ENCODE results near the gene DSCAML1. TPM values are rescaled to one million over a fixed set of nuclear protein-coding genes. Genes with fewer than 3 reads are reported as not detected.

The DSCAML1 gene
- total RNA-seq, 2 donors from 2014 or later, result 0.67 to 1.3 TPM

DNA sequence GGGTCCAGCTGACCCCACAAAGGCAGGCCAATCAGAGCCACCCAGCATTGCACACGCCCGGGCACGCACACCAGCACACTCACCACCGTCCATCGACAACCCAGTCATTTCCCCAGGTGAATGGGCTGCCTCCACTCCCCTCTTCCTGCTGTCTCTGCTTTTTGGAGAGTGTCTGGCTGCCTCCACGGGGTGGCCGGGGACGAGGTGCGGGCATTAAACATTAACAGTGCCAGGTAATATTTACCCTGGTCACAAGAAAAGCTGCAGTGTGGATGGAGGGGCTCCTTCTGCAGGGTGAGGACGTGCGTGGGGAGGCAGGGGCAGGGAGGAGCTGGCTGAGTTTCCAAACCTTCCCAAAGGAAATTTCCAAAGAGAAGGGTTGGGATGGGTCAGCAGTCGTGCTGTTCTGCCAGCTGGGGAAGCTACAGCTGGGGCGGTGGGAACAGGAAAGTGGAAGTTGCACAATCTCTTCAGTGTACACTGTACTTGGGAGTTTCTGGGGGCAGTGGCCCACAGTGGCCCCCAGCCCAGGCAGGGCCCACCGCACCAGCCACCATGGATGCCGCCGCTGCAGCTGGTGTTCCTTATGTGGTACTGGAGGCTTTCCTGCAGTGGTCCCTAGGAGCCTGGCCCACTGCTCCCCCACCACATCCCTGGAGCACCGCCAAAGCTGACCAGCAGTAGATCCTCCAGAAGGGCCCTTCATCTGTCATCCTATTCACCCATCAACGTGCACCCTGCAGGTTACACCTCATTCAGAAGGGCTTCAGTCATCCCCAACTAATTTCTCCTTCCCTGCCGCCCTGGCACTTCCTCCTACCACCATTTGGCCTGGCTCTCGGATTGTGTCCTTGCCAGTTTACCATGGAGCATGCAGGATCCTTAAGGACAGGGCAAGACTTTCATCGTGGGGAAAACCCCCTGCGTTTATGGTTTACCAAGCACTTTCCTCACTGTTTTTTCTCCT lies 27.8 kb upstream of the DSCAML1 start, which contains the start of gene FXYD2:
TSS of gene FXYD2 (minus strand) at position 174 of the 967 bp plus-strand sequence. CDS start at position 108, 66 bp downstream.
- H3K36me3 ChIP-seq, result no peaks in the 10 kb centered on the region
- no peaks in the 10 kb centered on the region for H3K9me3 ChIP-seq
- H3K27me3 ChIP-seq, result no peaks in the 10 kb centered on the region
- H3K4me3 ChIP-seq, result no peak within 1 kb of the TSS
- TF ChIP-seq, protein P1, sequence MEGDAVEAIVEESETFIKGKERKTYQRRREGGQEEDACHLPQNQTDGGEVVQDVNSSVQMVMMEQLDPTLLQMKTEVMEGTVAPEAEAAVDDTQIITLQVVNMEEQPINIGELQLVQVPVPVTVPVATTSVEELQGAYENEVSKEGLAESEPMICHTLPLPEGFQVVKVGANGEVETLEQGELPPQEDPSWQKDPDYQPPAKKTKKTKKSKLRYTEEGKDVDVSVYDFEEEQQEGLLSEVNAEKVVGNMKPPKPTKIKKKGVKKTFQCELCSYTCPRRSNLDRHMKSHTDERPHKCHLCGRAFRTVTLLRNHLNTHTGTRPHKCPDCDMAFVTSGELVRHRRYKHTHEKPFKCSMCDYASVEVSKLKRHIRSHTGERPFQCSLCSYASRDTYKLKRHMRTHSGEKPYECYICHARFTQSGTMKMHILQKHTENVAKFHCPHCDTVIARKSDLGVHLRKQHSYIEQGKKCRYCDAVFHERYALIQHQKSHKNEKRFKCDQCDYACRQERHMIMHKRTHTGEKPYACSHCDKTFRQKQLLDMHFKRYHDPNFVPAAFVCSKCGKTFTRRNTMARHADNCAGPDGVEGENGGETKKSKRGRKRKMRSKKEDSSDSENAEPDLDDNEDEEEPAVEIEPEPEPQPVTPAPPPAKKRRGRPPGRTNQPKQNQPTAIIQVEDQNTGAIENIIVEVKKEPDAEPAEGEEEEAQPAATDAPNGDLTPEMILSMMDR (IDR thresholded peaks at IDR 0.05), result no peak
- peak; percentile 79 for DNase-seq (ENCODE audit: low spot score)
- H3K4me1 ChIP-seq, result peaks cover 0 to 50% of the 10 kb centered on the region in 2 donors
- peak within 1 kb of the TSS; percentile 73 to 78 for H3K27ac ChIP-seq

DNA sequence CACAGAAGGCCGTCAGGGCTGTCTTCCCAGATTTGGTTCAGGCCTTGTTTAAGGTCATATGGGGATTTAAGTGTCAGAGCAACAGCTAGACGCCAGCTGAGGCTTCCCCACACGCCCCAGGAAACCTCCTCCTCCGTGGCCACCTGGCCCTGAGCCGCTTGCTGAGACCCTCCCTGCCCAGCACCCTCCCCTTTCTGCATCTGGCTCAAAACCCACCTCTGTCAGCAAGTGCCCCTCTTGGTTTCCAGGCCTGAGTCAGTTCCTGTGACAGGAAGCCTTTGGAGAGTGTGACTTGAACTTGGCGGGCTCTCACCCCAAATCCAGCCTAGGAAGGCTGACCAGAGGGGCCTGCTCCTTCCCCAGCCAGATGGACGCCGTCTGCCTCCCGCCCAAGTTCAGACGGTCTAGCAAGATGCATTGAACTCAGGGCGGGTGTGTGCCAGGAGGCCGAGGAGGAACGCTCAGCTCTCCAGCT lies 27.0 kb upstream of the DSCAML1 start:
- TF ChIP-seq, protein P1 (IDR thresholded peaks at IDR 0.05), result no peak
- Histone ChIP-seq H3K4me3 (no peak overlapping the region), H3K4me1 (peaks cover 0 to 46% of the 10 kb centered on the region in 2 donors), H3K27me3 (no peaks in the 10 kb centered on the region), H3K9me3 (no peaks in the 10 kb centered on the region), H3K27ac (peak overlapping the region; percentile 73 to 78), H3K36me3 (no peaks in the 10 kb centered on the region)
- DNase-seq (ENCODE audit: low spot score), result peak; percentile 82

DNA sequence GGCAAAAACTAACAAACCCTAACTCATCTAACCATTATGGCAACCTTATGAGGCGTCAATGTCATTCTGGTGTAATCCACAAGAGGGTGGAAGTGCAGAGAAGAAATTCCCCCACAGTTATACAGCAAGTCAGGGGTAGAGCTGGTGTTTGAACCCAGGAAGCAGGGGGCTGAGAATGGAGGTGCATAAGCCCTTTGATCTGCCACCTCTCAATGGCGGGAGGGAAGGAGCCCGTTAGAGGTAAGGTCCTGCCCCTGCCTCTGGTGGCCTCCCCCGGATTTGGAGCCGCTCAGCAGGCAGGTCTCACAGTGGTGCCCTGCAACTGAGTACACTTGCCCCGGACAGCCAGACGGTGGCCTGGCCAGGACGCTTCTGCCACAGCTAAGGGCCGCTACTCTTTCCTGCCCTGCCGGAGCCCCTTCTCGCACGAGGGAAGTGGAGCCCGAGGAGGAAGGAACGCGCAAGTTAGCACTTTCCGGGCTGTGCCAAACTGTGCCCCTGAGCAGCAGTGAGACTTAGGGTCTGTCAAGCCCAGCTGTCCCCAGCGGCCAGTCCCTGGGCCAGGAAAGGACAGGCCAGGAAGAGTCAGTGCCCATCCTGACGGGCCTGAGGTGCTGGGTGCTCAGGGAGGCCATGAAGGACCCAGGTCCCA lies 26.4 kb upstream of the DSCAML1 start:
- DNase-seq (ENCODE audit: low spot score), result no peak
- H3K4me1 ChIP-seq, result peaks cover 0 to 40% of the 10 kb centered on the region in 2 donors

DNA sequence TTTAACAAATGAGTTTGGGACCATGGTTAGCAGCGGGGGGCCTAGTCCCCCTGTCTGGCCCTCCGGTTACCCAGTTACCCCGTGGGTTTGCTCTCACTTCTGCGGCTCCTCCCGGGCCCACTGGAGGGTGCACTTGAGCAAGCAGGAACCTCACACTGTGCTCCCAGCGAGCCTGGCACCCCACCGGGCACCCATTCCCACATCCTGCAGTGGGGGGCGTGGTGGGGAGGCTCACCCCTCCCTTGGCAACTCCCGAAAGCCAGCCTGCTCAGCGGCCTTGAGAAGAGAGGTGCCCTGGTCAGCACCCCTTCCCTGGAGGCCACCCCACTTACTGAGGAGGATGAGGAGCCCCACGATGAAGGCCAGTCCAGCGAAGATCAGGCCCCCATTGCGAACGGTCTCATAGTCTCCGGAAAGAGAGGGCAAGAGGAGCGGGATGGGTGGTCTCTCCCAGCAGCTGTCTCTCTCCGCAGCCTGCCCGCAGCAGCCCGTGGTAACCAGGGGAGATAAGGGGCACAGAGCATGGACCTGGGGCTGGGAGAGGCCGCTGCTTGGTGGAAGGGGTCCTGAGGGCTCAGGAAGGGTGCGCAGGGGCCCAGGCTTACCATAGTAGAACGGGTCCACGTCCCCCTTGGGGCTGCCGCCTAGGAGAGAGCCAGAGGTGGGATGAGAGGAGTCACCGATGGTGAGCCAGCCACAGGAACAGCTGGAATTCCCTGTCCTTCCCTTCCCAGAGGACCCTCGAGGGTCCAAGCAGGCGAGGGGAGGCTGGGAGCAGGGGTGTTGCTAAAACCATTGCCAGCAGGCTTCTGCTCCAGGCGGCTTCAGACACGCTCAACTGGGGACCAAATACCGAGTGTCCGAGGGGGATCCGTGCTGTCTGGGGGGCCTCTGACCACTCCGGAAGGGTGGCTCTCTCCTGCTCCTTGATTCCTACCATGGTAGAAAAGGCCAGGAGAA lies 25.3 kb upstream of the DSCAML1 start:
- no peak overlapping the region for H3K27ac ChIP-seq
- no peak for DNase-seq (ENCODE audit: low spot score)
- no peaks in the 10 kb centered on the region for H3K9me3 ChIP-seq
- H3K4me3 ChIP-seq, result no peak overlapping the region
- H3K36me3 ChIP-seq, result no peaks in the 10 kb centered on the region
- no peaks in the 10 kb centered on the region for H3K27me3 ChIP-seq
- H3K4me1 ChIP-seq, result peaks cover 0 to 45% of the 10 kb centered on the region in 2 donors
- TF ChIP-seq, protein P1 (IDR thresholded peaks at IDR 0.05), result peak in 1 of 2 donors; percentile 68

More for the DNA sequence above, 26.4 kb upstream of the DSCAML1 start:
- no peaks in the 10 kb centered on the region for H3K27me3 ChIP-seq
- H3K27ac ChIP-seq, result peak overlapping the region; percentile 73 to 78
- no peak overlapping the region for H3K4me3 ChIP-seq
- H3K36me3 ChIP-seq, result no peaks in the 10 kb centered on the region
- no peaks in the 10 kb centered on the region for H3K9me3 ChIP-seq
- TF ChIP-seq, protein P1 (IDR thresholded peaks at IDR 0.05), result peak in 1 of 2 donors; percentile 46

DNA sequence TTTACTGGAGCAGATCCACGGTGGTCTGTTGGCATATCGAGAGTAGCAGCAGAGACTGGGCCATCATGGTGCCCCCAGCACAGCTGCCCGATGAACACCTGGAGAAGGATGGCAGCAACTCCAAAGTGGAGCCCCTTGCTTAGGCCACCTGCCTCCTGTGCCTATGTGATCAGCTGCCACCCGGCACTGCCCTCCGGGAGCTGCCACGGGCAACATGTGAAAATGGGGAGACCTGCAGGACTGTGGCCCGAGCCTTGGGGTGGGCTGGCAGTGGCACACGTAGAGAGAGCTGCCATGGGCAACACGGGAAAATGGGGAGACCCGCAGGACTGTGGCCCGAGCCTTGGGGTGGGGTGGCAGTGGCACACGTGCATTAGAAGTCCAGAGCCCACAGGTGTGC lies 24.4 kb upstream of the DSCAML1 start:
- Histone ChIP-seq H3K27me3 (no peaks in the 10 kb centered on the region), H3K27ac (no peak overlapping the region), H3K9me3 (no peaks in the 10 kb centered on the region), H3K4me3 (no peak overlapping the region), H3K4me1 (peaks cover 0 to 52% of the 10 kb centered on the region in 2 donors), H3K36me3 (no peaks in the 10 kb centered on the region)
- no peak for DNase-seq (ENCODE audit: low spot score)
- TF ChIP-seq, protein P1 (IDR thresholded peaks at IDR 0.05), result no peak

Measured in right atrium auricular region (tissue), 2 donors.